Ovary (tissue), 9 donors: ENCODE results near the gene MLN. TPM values are rescaled to one million over a fixed set of nuclear protein-coding genes. Genes with fewer than 3 reads are reported as not detected.

Source experiments
- DNase-seq, 5 donors: peaks; one replicate each; pipeline ENCODE4 v3.0.0-alpha.2; 2019 to 2020
- H3K27ac ChIP-seq, 2 donors: fragments of 200-600 bp; one replicate each; pipeline versions ENCODE4 v1.5.1 to v1.8.0; 2019 to 2022
- H3K27me3 ChIP-seq: fragments of 200-600 bp; one replicate; pipeline ENCODE4 v1.8.0; 2022
- H3K36me3 ChIP-seq: fragments of 200-600 bp; sonication (generic); one replicate; pipeline ENCODE4 v1.5.1; 2019
- H3K4me1 ChIP-seq: one replicate; pipeline ENCODE4 v1.8.1; 2013; ENCODE audit warnings: mild to moderate bottlenecking, moderate library complexity; ENCODE audit not compliant: insufficient read depth
- H3K4me3 ChIP-seq: fragments of 200-600 bp; sonication (generic); one replicate; pipeline ENCODE4 v1.5.1; 2017
- H3K9me3 ChIP-seq, 2 donors: fragments of 200-600 bp in 1 of 2; sonication (generic) in 1 of 2; one replicate each; pipeline versions ENCODE4 v1.5.1 to v1.8.1; 2013 to 2019; ENCODE audit warnings: mild to moderate bottlenecking in 1 of 2, moderate library complexity in 1 of 2
- CTCF ChIP-seq, 3 donors: fragments of 450-650 bp in 2 of 3; fragments of 200-600 bp in 1 of 3; IDR thresholded peaks; one replicate each; pipeline versions ENCODE4 v1.5.1 to v1.8.0; 2016 to 2022; ENCODE audit warnings: antibody characterized with exemption in 3 of 3, mild to moderate bottlenecking in 1 of 3
- EP300 ChIP-seq: sonication (generic); formaldehyde crosslinking; IDR thresholded peaks from one replicate; pipeline ENCODE4 v1.6.1; 2017; ENCODE audit warnings: antibody characterized with exemption
- POLR2A ChIP-seq: fragments of 450-650 bp; IDR thresholded peaks from one replicate; pipeline ENCODE4 v1.6.1; 2017; ENCODE audit warnings: antibody characterized with exemption, mild to moderate bottlenecking, moderate library complexity
- WGBS, 3 donors: extraction: QIAGEN DNeasy Blood & Tissue Kit in 1 of 3; methylation state at CpG; one replicate each; pipeline versions ENCODE4 v1.1.5 to v1.1.7; 2013 to 2017; 5-methylcytosine and 5-hydroxymethylcytosine counted together
- intact Hi-C, 4 donors: fragments of 100-400 bp; cut with DNase I; formaldehyde crosslinking; loops; one replicate each; pipeline versions ENCODE4 v1.11.0 to v1.15.1; 2022 to 2023
- polyA plus RNA-seq, 2 donors: library from polyadenylated mRNA; stranded (reverse); fragments of 200-250 nt in 1 of 2; fragments of 350-450 nt in 1 of 2; fragmentation: Illumina TruSeq in 1 of 2; extraction: RNeasy Lipid Tissue Mini Kit (QIAGEN cat#74804) in 1 of 2; gene quantifications; one replicate each; pipeline ENCODE4 v1.2.3, GENCODE V29; 2013 to 2014
- total RNA-seq, 7 donors: library from RNA; depleted of rRNA in 2 of 7; stranded (reverse); fragments of >200 nt in 2 of 7; fragmentation: NEBNext Ultra II Directional in 3 of 7; extraction: Animal tissue kit (Norgen Biotek cat#: 25700) in 3 of 7; gene quantifications; one replicate each; pipeline versions ENCODE4 v1.1.0 to v1.2.4, GENCODE V29; 2016 to 2023
- donor health status: DM: no; HTN: no; CAD: no; lungs with moderate emphysema.
- donor health status: DM: no; HTN: no; CAD: no.
- donor health status: Bipolar disorder and iron deficiency.
- donor health status: DM: yes; HTN: yes; CAD: no.
- donor health status: DM: no; HTN: no; CAD: no.
- donor health status: DM: yes; HTN: yes; CAD: no.

The MLN gene
- total and polyA plus RNA-seq, 9 donors: not detected

GRCh38 chr6:33788694-33789549 lies 14.9 kb downstream of the MLN start, which contains the start of gene LEMD2:
TSS of gene LEMD2 (minus strand) at chr6:33789130. CDS start at chr6:33789116, 14 bp downstream.
- peak within 1 kb of the TSS; percentile 93 to 99 for H3K27ac ChIP-seq
- 3 to 5% (median 4%) methylated on average over 53 to 86 of the region's 86 CpGs for WGBS, 3 donors
- intact Hi-C loops: loop anchor here in 1 of 4 donors (5.0 kb wide), 1 partner anchor 212 kb away; no protein-coding TSS in a partner anchor
- no peaks in the 10 kb centered on the region for H3K36me3 ChIP-seq
- H3K4me3 ChIP-seq: peak within 1 kb of the TSS; percentile 82
- no peak for TF ChIP-seq CTCF (IDR thresholded peaks at IDR 0.05)
- peak; percentile 92 for TF ChIP-seq POLR2A
- TF ChIP-seq EP300: no peak
- H3K9me3 ChIP-seq: no peaks in the 10 kb centered on the region
- DNase-seq: peak; percentile 93 to 98 (median 96)
- H3K4me1 ChIP-seq: peaks cover 22% of the 10 kb centered on the region
- H3K27me3 ChIP-seq: no peaks in the 10 kb centered on the region

GRCh38 chr6:33787954-33788693 lies 15.7 kb downstream of the MLN start:
- H3K9me3 ChIP-seq: no peaks in the 10 kb centered on the region
- H3K4me1 ChIP-seq: peaks cover 22% of the 10 kb centered on the region
- H3K4me3 ChIP-seq: peak overlapping the region; percentile 82
- no peaks in the 10 kb centered on the region for H3K27me3 ChIP-seq
- peak overlapping the region; percentile 93 to 99 for H3K27ac ChIP-seq
- 0 to 2% (median 0%) methylated on average over 23 to 53 of the region's 53 CpGs for WGBS, 3 donors
- intact Hi-C loops: loop anchor here in 1 of 4 donors (5.0 kb wide), 1 partner anchor 211 kb away; no protein-coding TSS in a partner anchor
- peak; percentile 72 to 85 (median 75) for DNase-seq
- TF ChIP-seq CTCF (IDR thresholded peaks at IDR 0.05): no peak
- TF ChIP-seq POLR2A: peak; percentile 56
- H3K36me3 ChIP-seq: no peaks in the 10 kb centered on the region

GRCh38 chr6:33787346-33787953 lies 16.4 kb downstream of the MLN start:
- H3K4me1 ChIP-seq: peaks cover 22% of the 10 kb centered on the region
- H3K27me3 ChIP-seq: no peaks in the 10 kb centered on the region
- H3K36me3 ChIP-seq: no peaks in the 10 kb centered on the region
- no peaks in the 10 kb centered on the region for H3K9me3 ChIP-seq
- TF ChIP-seq POLR2A (no peak), CTCF (IDR thresholded peaks at IDR 0.05) (no peak), EP300 (no peak)
- intact Hi-C loops: loop anchor here in 1 of 4 donors (5.0 kb wide), 1 partner anchor 210 kb away; no protein-coding TSS in a partner anchor
- WGBS, 3 donors: 32 to 35% (median 34%) methylated on average over 7 of the region's 7 CpGs
- H3K27ac ChIP-seq: peak overlapping the region; percentile 93 to 99
- DNase-seq: no peak
- H3K4me3 ChIP-seq: peak overlapping the region; percentile 82

- Histone ChIP-seq H3K4me1 (peaks cover 22% of the 10 kb centered on the region), H3K27ac (no peak overlapping the region), H3K27me3 (no peaks in the 10 kb centered on the region), H3K36me3 (no peaks in the 10 kb centered on the region), H3K9me3 (no peaks in the 10 kb centered on the region), H3K4me3 (no peak overlapping the region)
- no peak for DNase-seq
- no peak for TF ChIP-seq POLR2A
- 58 to 71% (median 58%) methylated on average over 3 of the region's 3 CpGs for WGBS, 3 donors
- intact Hi-C loops: loop anchor here in 1 of 4 donors (5.0 kb wide), 1 partner anchor 209 kb away; no protein-coding TSS in a partner anchor
Measured at GRCh38 chr6:33786736-33787135, 17.1 kb downstream of the MLN start.
